Retina (tissue), 1 donor: ENCODE data around the gene DNAJC5G.
"Not testable (repeated sequence)": the region's sequence is repeated elsewhere in the genome, so short reads cannot be mapped to it uniquely, and the experiment has no call there.

Experiments used
- DNase-seq: peaks from one replicate; pipeline ENCODE4 v3.0.0-alpha.2; 2016

DNAJC5G gene

DNA sequence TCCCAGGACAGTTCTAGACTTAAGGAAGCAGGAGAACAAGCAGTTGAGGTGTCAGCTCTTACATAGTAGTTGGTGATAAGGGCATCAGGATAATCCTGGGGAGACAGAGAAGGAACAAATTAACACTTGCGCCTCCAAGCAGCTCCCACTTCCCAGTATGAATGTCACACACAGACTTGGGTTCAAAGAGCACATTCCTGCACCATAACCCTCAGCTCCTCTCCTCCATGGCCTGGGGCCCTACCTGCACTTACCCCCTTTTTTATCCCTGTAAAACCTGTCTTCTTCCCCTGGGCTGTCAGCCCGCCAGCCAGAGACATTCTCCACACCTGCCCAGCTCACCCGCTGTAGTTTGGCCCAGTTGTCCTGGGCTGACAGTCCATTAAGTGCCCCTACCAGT is 36.9 kb downstream of the DNAJC5G start:
- no peak for DNase-seq

DNA sequence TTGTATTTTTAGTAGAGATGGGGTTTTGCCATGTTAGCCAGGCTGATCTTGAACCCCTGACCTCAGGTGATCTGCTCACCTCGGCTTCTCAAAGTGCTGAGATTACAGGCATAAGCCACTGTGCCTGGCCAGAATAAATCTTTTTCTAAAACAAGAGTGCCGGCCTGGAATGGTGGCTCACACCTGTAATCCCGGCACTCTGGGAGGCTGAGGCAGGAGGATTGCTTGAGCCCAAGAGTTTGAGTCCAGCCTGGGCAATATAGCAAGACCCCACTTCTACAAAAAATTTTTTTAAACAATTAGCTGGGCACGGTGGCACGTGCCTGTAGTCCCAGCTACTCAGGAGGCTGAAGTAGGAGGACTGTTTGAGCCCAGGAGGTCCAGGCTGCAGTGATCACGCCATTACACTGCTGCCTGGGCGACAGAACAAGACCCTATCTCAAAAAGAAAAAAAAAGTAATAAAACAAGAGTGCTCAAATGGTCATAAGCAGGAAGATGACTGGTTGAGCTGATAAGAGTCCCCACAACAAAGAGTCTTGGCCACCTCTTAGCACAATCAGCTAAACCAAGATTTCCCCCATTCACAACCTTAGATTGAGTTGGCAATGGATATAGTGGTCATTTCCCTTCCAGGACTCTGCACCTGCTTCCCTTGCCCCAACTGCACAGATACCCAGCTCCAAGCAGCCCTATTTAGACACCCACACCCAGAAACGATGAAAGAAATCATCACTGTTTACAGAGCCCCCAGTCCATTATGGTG is 38.8 kb downstream of the DNAJC5G start:
- DNase-seq, result no peak

DNA sequence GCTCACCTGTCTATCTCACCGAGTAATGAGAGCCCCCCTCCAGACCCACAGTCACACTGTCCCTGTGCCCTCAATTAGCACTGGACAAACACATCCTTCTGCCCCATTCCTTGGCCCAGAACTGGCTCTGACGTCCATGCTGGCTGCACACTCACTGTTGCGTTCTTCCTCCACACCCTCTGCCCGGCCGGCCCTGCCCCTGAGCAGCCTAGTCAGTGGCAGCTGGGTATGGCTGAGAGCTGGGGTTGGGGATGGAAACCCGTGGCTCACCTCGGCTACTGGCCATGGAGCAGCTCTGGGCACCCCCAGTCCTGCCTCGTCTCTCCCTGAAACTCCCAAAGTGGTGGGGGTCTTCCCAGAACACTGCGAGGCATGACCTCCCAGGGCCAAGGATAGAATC is 39.5 kb downstream of the DNAJC5G start:
- no peak for DNase-seq

- no peak for DNase-seq
Observed at GRCh38 chr2:27315122-27315521, 39.9 kb downstream of the DNAJC5G start.

DNA sequence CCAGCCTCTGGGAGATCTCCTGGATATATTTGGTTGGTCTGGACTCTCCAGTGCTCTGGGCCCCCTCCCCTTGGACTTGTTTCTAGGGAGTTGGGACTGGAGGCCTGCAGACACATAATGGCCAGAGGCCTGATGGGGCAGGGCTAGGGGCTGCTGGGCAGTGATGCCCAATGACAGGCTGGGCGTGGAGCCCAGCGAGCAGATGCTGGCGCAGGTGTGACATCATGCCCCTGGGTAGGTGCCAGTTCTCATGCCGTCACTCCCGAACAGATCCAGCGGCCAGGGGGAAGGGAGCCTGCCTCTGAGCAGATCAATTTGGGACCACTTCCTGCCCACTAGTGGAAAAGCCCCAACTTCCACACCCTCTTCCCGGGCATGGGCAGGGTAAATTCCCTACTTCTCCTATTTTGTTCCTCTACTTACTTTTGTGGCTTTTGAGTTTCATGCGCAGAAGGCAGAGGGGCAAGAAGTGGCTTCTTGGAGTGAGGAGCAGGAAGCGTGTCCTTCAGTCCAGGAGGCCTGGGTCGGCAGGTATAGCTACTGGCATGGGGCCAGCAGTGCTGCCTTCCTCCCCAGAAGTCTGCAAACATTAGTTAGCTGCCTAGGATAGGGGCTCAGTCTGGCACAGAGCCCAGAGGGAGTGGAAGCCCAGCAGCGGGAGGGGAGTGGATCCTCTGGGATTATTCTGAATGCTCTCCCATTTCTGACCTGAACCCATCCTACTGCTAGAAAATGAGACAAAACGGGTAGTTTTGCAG is 41.6 kb downstream of the DNAJC5G start:
- no peak for DNase-seq

DNA sequence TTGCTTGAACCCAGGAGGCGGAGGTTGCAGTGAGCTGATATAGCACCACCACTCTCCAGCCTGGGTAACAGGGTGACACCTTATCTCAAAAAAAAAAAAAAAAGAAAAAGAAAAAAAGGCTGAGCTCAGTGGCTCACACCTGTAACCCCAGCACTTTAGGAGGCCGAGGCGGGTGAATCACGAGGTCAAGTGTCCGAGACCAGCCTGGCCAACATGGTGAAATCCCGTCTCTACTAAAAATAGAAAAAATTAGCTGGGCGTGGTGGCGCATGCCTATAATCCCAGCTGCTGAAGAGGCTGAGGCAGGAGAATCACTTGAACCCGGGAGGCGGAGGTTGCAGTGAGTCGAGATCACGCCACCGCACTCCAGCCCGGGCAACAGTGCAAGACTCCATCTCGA is 44.6 kb downstream of the DNAJC5G start:
- not testable (repeated sequence) for DNase-seq

GRCh38 chr2:27320958-27321543 is 45.8 kb downstream of the DNAJC5G start:
- DNase-seq, result no peak

DNA sequence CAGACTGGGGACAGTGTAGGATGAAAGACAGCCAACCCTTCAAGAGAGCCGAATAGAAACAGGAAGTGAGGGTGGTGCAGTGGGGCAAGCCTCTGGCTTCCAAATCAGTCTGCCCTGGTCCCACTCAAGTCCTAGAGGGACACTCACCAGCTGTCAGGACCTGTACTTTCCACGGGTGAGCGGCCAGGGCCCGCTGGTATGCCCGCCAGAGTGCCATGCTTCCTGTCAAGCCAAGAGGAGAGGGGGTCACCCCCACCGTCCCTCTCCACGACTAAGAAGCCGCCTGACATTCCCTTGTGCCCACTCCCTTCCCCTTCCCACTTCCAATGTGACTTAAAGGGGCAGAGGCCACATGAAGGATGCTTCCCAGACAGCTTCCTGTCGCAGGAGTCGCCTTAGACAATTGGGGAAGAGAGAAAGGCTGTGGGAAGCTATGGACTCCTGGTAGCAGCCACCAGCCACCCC is 47.1 kb downstream of the DNAJC5G start:
- no peak for DNase-seq

GRCh38 chr2:27322766-27323595 is 47.7 kb downstream of the DNAJC5G start, which contains the start of gene MPV17:
TSS of gene MPV17 (minus strand) at chr2:27323097. CDS start at chr2:27322517, 580 bp downstream.
- DNase-seq, result peak; percentile 95

DNA sequence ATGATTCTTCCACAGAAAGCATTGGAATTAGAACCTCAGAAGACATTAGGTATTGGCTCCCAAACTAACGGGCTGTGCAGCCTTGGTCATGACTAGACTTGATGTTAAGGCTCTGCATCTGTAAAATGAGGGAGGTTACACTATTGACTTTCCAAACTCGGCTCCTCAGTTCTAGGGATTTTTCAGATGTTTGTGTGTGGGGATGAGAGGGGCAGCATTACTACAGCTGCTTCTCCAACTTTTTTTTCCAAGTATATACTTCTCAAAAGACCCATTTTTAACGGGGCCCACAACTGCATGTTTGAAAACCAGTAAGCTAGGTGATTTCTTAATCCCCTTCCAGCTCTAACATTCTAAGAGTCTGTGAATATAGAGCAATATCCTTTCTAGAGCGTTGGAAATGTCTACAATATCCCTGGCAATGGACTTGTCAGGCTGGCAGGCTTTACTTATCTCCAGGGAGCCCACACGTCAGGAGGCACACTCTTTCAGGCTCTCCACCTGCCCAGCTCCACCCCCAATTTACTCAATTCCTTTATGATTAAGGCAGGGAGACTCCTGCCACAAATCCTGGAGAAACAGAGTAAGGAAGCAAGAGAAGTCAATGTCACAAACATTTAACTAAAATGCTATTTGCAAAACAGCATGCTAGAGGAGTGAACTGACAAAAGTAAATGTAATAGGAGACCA is 48.5 kb downstream of the DNAJC5G start:
- no peak for DNase-seq

- DNase-seq, result no peak
Observed at GRCh38 chr2:27324720-27325119, 49.5 kb downstream of the DNAJC5G start.
